A673 (cell line): Measurements from ENCODE around the gene C19orf67.

ENCODE experiments used
- EZH2 ChIP-seq: fragments of 200-600 bp; sonication (generic); IDR thresholded peaks from 2 replicates; pipeline ENCODE4 v1.6.1; 2017; ENCODE audit warnings: borderline replicate concordance, low read depth, mild to moderate bottlenecking, mixed read lengths, antibody characterized with exemption, low read length; ENCODE audit not compliant: poor library complexity, severe bottlenecking
- TF ChIP-seq, protein P1 (sequence below): fragments of 300-800, 200-600 bp; sonication (generic); conservative IDR thresholded peaks from 2 replicates; pipeline ENCODE4 v1.5.1; 2017; ENCODE audit warnings: low read depth, mild to moderate bottlenecking, antibody characterized with exemption, low read length, moderate library complexity, mixed read lengths

DNA sequence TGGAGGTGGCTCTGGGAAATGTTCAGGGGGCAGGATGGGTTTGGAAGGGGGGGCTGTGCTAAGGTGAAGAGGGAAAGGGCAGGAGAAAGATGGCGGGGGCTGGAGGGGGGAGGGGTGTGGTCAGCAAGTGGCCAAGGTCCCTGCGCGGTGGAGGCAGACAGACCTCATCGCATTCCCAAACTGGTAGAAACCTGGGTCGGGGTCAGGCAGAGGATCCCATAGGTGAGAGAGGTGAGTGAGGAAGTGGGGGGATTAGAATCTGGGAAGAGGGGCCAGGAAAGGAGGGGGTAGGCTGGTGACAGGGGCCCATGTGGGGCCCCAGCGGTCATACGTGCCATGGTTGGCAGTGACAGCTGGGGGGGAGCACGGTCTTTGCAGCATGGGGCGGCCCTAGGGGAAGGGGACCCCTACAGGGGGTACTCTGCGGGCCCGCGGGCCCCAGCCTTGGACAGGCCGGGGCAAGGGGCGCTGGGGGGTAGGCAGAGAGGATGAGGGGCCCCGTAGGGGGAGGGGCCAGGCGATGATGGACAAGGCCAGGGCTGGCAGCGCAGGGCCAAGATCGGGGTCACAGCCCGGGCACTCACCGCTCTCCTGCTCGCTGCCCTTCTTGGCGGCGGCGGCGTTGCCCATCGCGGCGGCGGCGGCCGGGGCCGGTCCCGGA is 31.5 kb upstream of the C19orf67 start:
- TF ChIP-seq, protein P1, sequence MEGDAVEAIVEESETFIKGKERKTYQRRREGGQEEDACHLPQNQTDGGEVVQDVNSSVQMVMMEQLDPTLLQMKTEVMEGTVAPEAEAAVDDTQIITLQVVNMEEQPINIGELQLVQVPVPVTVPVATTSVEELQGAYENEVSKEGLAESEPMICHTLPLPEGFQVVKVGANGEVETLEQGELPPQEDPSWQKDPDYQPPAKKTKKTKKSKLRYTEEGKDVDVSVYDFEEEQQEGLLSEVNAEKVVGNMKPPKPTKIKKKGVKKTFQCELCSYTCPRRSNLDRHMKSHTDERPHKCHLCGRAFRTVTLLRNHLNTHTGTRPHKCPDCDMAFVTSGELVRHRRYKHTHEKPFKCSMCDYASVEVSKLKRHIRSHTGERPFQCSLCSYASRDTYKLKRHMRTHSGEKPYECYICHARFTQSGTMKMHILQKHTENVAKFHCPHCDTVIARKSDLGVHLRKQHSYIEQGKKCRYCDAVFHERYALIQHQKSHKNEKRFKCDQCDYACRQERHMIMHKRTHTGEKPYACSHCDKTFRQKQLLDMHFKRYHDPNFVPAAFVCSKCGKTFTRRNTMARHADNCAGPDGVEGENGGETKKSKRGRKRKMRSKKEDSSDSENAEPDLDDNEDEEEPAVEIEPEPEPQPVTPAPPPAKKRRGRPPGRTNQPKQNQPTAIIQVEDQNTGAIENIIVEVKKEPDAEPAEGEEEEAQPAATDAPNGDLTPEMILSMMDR: no peak
- TF ChIP-seq EZH2: no peak
